ENCODE results near the gene BSDC1. TPM values are rescaled to one million over a fixed set of nuclear protein-coding genes. Genes with fewer than 3 reads are reported as not detected.

The BSDC1 gene
- total and polyA plus RNA-seq, 8 donors, result 35.9 to 56.9 (median 43.4) TPM

DNA sequence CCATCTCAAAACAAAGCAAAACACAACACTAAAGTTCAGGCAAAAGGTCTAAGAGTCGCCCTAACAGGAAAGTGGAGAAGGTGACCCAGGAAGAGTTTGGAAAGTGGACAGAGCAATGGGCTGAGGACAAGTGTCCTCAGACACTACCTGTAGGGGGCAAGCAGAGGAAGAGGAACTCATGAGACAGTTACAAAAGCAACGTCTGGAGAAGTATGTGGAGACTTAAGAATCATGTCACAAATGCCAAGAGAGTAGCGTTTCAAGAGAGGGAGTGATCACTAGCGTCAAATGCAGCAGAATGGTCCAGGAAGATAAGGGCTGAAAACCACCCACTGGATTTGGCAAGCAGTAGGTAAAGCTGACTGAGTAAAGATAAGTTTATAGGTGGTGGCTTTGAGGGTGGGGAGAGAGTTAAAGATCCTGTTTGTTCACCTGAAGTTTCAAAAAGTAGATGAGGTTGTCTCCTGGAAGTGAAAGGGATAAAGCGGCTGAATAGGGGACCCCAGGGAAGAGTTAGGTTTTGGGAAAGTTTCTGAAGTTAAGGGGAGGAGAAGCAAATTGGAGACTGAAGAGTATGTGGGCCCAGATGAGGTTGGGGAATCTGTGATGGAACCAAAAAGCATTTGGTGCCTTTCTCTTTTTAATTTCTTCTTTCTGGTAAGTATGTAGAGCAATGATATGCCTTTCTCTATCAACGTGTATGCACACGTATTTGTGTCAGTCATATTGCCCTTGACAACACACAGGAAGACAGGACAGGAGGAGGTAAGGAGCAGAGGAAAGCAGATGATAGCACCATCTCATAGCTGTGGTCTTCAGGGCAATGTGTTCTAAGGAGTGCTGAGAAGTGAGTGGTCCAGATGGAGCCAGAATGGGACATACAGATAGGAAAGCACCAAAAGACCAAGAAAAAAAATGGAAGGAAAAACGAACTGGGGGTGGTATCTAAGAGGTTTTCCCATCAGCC is 3.1 kb downstream of the BSDC1 start:
- no peak overlapping the region for H3K27ac ChIP-seq
- intact Hi-C loops (cut with DNase I), result no loop called here
- no peak overlapping the region for H3K4me3 ChIP-seq
- no peaks in the 10 kb centered on the region for H3K9me3 ChIP-seq
- DNase-seq (no peak), ATAC-seq (no peak), FAIRE-seq (no peak)
- H3K36me3 ChIP-seq, result peaks cover 0 to 20% (median 3%) of the 10 kb centered on the region in 3 donors
- no peaks in the 10 kb centered on the region for H3K27me3 ChIP-seq
- H3K4me1 ChIP-seq, result peaks cover 9 to 18% (median 15%) of the 10 kb centered on the region in 3 donors
- WGBS, 2 donors, result 50 to 58% methylated on average over 8 of the region's 8 CpGs
- no peak for TF ChIP-seq CTCF (IDR thresholded peaks at IDR 0.05)

- H3K4me1 ChIP-seq, result peaks cover 9 to 18% (median 15%) of the 10 kb centered on the region in 3 donors
- no peak overlapping the region for H3K4me3 ChIP-seq
- H3K27ac ChIP-seq, result no peak overlapping the region
- intact Hi-C loops (cut with DNase I), result no loop called here
- TF ChIP-seq CTCF (IDR thresholded peaks at IDR 0.05), result no peak
- no peaks in the 10 kb centered on the region for H3K9me3 ChIP-seq
- no peak for ATAC-seq
- no peaks in the 10 kb centered on the region for H3K27me3 ChIP-seq
- DNase-seq, result no peak
- FAIRE-seq, result no peak
- H3K36me3 ChIP-seq, result peaks cover 1 to 44% (median 8%) of the 10 kb centered on the region in 3 donors
- 83% methylated on average over 6 of the region's 6 CpGs for WGBS, 2 donors
Observed at GRCh38 chr1:32388641-32389040, 5.6 kb downstream of the BSDC1 start.

- FAIRE-seq, result no peak
- 80 to 86% methylated on average over 13 of the region's 13 CpGs for WGBS, 2 donors
- no peak for ATAC-seq
- no peak for DNase-seq
- no peak overlapping the region for H3K4me3 ChIP-seq
- H3K27ac ChIP-seq, result no peak overlapping the region
- peaks cover 0 to under 1% (median 0%) of the 10 kb centered on the region in 3 donors for H3K4me1 ChIP-seq
- H3K9me3 ChIP-seq, result no peaks in the 10 kb centered on the region
- H3K36me3 ChIP-seq, result peaks cover 8 to 62% (median 17%) of the 10 kb centered on the region in 3 donors
- intact Hi-C loops (cut with DNase I), result no loop called here
- no peaks in the 10 kb centered on the region for H3K27me3 ChIP-seq
- no peak for TF ChIP-seq CTCF (IDR thresholded peaks at IDR 0.05)
Observed at GRCh38 chr1:32386676-32387392, 7.4 kb downstream of the BSDC1 start.

- TF ChIP-seq CTCF (IDR thresholded peaks at IDR 0.05), result no peak
- H3K27ac ChIP-seq, result no peak overlapping the region
- H3K27me3 ChIP-seq, result no peaks in the 10 kb centered on the region
- no peaks in the 10 kb centered on the region for H3K4me1 ChIP-seq
- intact Hi-C loops (cut with DNase I), result no loop called here
- no peak overlapping the region for H3K4me3 ChIP-seq
- DNase-seq, result no peak
- 92 to 94% methylated on average over 9 of the region's 9 CpGs for WGBS, 2 donors
- FAIRE-seq, result no peak
- H3K36me3 ChIP-seq, result peaks cover 8 to 96% (median 67%) of the 10 kb centered on the region in 3 donors
- no peaks in the 10 kb centered on the region for H3K9me3 ChIP-seq
- no peak for ATAC-seq
Observed at GRCh38 chr1:32380057-32380456, 14.2 kb downstream of the BSDC1 start.

All from pancreas (tissue), 10 donors.